HG02798 (cell line): ENCODE results near the gene PPP6R1.
A peak's percentile ranks its signal among the peaks of the same experiment; 100 is the strongest.

Experiments used
- ATAC-seq: cut with Tn5 transposase; IDR thresholded peaks from one replicate; pipeline ENCODE4 v1.9.1; 2021; ENCODE audit warnings: mild to moderate bottlenecking; ENCODE audit not compliant: unreplicated experiment, poor library complexity

The PPP6R1 gene

GRCh38 chr19:55284405-55285058 is 25.7 kb upstream of the PPP6R1 start:
- ATAC-seq, result no peak

GRCh38 chr19:55283548-55284377 is 24.9 kb upstream of the PPP6R1 start, which contains the start of gene BRSK1:
Gene BRSK1, plus strand, starts transcription at chr19:55283997. Its CDS starts 446 bp downstream, at chr19:55284443.
- ATAC-seq, result no peak

GRCh38 chr19:55279770-55280643 is 21.2 kb upstream of the PPP6R1 start, which contains the start of gene HSPBP1:
Gene HSPBP1, minus strand, starts transcription at chr19:55280110. Its CDS starts 502 bp downstream, at chr19:55279608.
- peak; percentile 86 for ATAC-seq

GRCh38 chr19:55279340-55279739 is 20.5 kb upstream of the PPP6R1 start:
- ATAC-seq, result no peak

- no peak for ATAC-seq
These were observed 19.7 kb upstream of the PPP6R1 start for GRCh38 chr19:55278391-55279135.

GRCh38 chr19:55277494-55277893 is 18.7 kb upstream of the PPP6R1 start:
- no peak for ATAC-seq

- ATAC-seq, result peak; percentile 1
These were observed 18.1 kb upstream of the PPP6R1 start for GRCh38 chr19:55276720-55277430.

GRCh38 chr19:55275851-55276719 is 17.3 kb upstream of the PPP6R1 start:
- ATAC-seq, result peak; percentile 38

GRCh38 chr19:55273978-55274707 is 15.3 kb upstream of the PPP6R1 start:
- ATAC-seq, result no peak

- no peak for ATAC-seq
These were observed 13.3 kb upstream of the PPP6R1 start for GRCh38 chr19:55272142-55272541.

GRCh38 chr19:55270172-55270942 is 11.5 kb upstream of the PPP6R1 start:
- no peak for ATAC-seq

GRCh38 chr19:55269299-55269698 is 10.5 kb upstream of the PPP6R1 start:
- no peak for ATAC-seq

- ATAC-seq, result no peak
These were observed 8.0 kb upstream of the PPP6R1 start for GRCh38 chr19:55266840-55267239.

- no peak for ATAC-seq
These were observed 7.6 kb upstream of the PPP6R1 start for GRCh38 chr19:55266404-55266803.

GRCh38 chr19:55265723-55266386 is 7.0 kb upstream of the PPP6R1 start:
- no peak for ATAC-seq

GRCh38 chr19:55265173-55265572 is 6.4 kb upstream of the PPP6R1 start:
- no peak for ATAC-seq
